GM12892 (cell line): ENCODE measurements around the gene RAB31.

ENCODE experiments used
- POLR2A ChIP-seq: IDR thresholded peaks from 2 replicates; pipeline ENCODE4 v1.6.1; 2011; ENCODE audit warnings: low read depth, low read length, control low read depth
- POLR2AphosphoS5 ChIP-seq: IDR thresholded peaks from 2 replicates; pipeline ENCODE4 v1.6.1; 2011; ENCODE audit warnings: low read depth, low read length, control low read depth
- TAF1 ChIP-seq: IDR thresholded peaks from 2 replicates; pipeline ENCODE4 v1.6.1; 2011; ENCODE audit warnings: low read depth, mild to moderate bottlenecking, control low read depth, low read length, borderline replicate concordance

- TF ChIP-seq POLR2A, result no peak
- TF ChIP-seq POLR2AphosphoS5, result no peak
- no peak for TF ChIP-seq TAF1
These were observed 30.3 kb downstream of the RAB31 start for GRCh38 chr18:9738266-9738969.
